ENCODE data around the gene RHEB. TPM values are rescaled to one million over a fixed set of nuclear protein-coding genes. Genes with fewer than 3 reads are reported as not detected.

The RHEB gene
- total RNA-seq, 1 experiment from 2014 or later: 87.0 TPM

- DNase-seq (no peak), ATAC-seq (no peak)
- Histone ChIP-seq H3K36me3 (ENCODE audit: low read depth, low read length) (no peaks in the 10 kb centered on the region), H3K9me2 (replicated peaks; ENCODE audit: low read length) (no peaks in the 10 kb centered on the region), H3K9me3 (ENCODE audit: low read length) (no peaks in the 10 kb centered on the region), H2AFZ (ENCODE audit: low read length) (no peak overlapping the region), H3K79me2 (ENCODE audit: low read length) (no peaks in the 10 kb centered on the region), H3K27me3 (ENCODE audit: low read length) (no peaks in the 10 kb centered on the region), H3K4me1 (ENCODE audit: insufficient read depth, low read length) (peaks cover 4% of the 10 kb centered on the region), H3K4me2 (ENCODE audit: low read length) (no peak overlapping the region), H3K27ac (ENCODE audit: low read length) (no peak overlapping the region), H3K4me3 (ENCODE audit: low read length) (no peak overlapping the region), H4K20me1 (ENCODE audit: low read length) (no peaks in the 10 kb centered on the region), H3F3A (ENCODE audit: low read length, unreplicated experiment) (no peaks in the 10 kb centered on the region), H3K9ac (ENCODE audit: low read length) (no peak overlapping the region)
- TF ChIP-seq EZH2phosphoT487 (IDR thresholded peaks at IDR 0.05; ENCODE audit: borderline replicate concordance, low read length): no peak
- no peak for TF ChIP-seq EZH2 (IDR thresholded peaks at IDR 0.05; ENCODE audit: low read length, unreplicated experiment)
- no peak for TF ChIP-seq CTCF (conservative IDR thresholded peaks at IDR 0.05; ENCODE audit: low read depth, low read length)
- ChIA-PET CTCF (no interaction called here), POLR2A (ENCODE audit: unreplicated experiment) (no interaction called here)
- intact Hi-C loops (cut with micrococcal nuclease): no loop called here
- no TSS peak for BruUV-seq (replicated peaks)
These were observed 65.4 kb downstream of the RHEB start for GRCh38 chr7:151454305-151454704.

- Histone ChIP-seq H2AFZ (ENCODE audit: low read length) (no peak overlapping the region), H3F3A (ENCODE audit: low read length, unreplicated experiment) (no peaks in the 10 kb centered on the region), H3K79me2 (ENCODE audit: low read length) (no peaks in the 10 kb centered on the region), H3K4me3 (ENCODE audit: low read length) (no peak overlapping the region), H3K36me3 (ENCODE audit: low read depth, low read length) (no peaks in the 10 kb centered on the region), H3K9me2 (replicated peaks; ENCODE audit: low read length) (no peaks in the 10 kb centered on the region), H3K9ac (ENCODE audit: low read length) (no peak overlapping the region), H3K4me1 (ENCODE audit: insufficient read depth, low read length) (no peaks in the 10 kb centered on the region), H4K20me1 (ENCODE audit: low read length) (no peaks in the 10 kb centered on the region), H3K4me2 (ENCODE audit: low read length) (no peak overlapping the region), H3K27ac (ENCODE audit: low read length) (no peak overlapping the region), H3K9me3 (ENCODE audit: low read length) (no peaks in the 10 kb centered on the region), H3K27me3 (ENCODE audit: low read length) (no peaks in the 10 kb centered on the region)
- POLR2A ChIA-PET (ENCODE audit: unreplicated experiment): no interaction called here
- BruUV-seq (replicated peaks): no TSS peak
- intact Hi-C loops (cut with micrococcal nuclease): no loop called here
- ATAC-seq (no peak), DNase-seq (no peak)
- TF ChIP-seq EZH2 (IDR thresholded peaks at IDR 0.05; ENCODE audit: low read length, unreplicated experiment) (no peak), EZH2phosphoT487 (IDR thresholded peaks at IDR 0.05; ENCODE audit: borderline replicate concordance, low read length) (no peak), CTCF (conservative IDR thresholded peaks at IDR 0.05; ENCODE audit: low read depth, low read length) (no peak)
- CTCF ChIA-PET: no interaction called here
These were observed 66.3 kb downstream of the RHEB start for GRCh38 chr7:151453326-151453791.

- BruUV-seq (replicated peaks): no TSS peak
- H3K4me2 ChIP-seq (ENCODE audit: low read length): no peak overlapping the region
- no peaks in the 10 kb centered on the region for H3K27me3 ChIP-seq (ENCODE audit: low read length)
- TF ChIP-seq EZH2 (IDR thresholded peaks at IDR 0.05; ENCODE audit: low read length, unreplicated experiment) (no peak), CTCF (conservative IDR thresholded peaks at IDR 0.05; ENCODE audit: low read depth, low read length) (no peak), EZH2phosphoT487 (IDR thresholded peaks at IDR 0.05; ENCODE audit: borderline replicate concordance, low read length) (no peak)
- no peaks in the 10 kb centered on the region for H3K9me3 ChIP-seq (ENCODE audit: low read length)
- H3K36me3 ChIP-seq (ENCODE audit: low read depth, low read length): no peaks in the 10 kb centered on the region
- ChIA-PET POLR2A (ENCODE audit: unreplicated experiment) (no interaction called here), CTCF (no interaction called here)
- no peak overlapping the region for H2AFZ ChIP-seq (ENCODE audit: low read length)
- no peak overlapping the region for H3K27ac ChIP-seq (ENCODE audit: low read length)
- intact Hi-C loops (cut with micrococcal nuclease): no loop called here
- H3K4me3 ChIP-seq (ENCODE audit: low read length): no peak overlapping the region
- DNase-seq (no peak), ATAC-seq (no peak)
- H3F3A ChIP-seq (ENCODE audit: low read length, unreplicated experiment): no peaks in the 10 kb centered on the region
- H3K9ac ChIP-seq (ENCODE audit: low read length): no peak overlapping the region
- no peaks in the 10 kb centered on the region for H3K9me2 ChIP-seq (replicated peaks; ENCODE audit: low read length)
- H4K20me1 ChIP-seq (ENCODE audit: low read length): no peaks in the 10 kb centered on the region
- H3K4me1 ChIP-seq (ENCODE audit: insufficient read depth, low read length): no peaks in the 10 kb centered on the region
- H3K79me2 ChIP-seq (ENCODE audit: low read length): no peaks in the 10 kb centered on the region
These were observed 66.9 kb downstream of the RHEB start for GRCh38 chr7:151452680-151453325.

Data from PC-3 (cell line).